Naive thymus-derived CD4-positive, alpha-beta T cell (primary cell): ENCODE results near the gene CENPVL2. TPM values are rescaled to one million over a fixed set of nuclear protein-coding genes. Genes with fewer than 3 reads are reported as not detected.
"Not testable (repeated sequence)": the region's sequence is repeated elsewhere in the genome, so short reads cannot be mapped to it uniquely, and the experiment has no call there.

Experiments
- ATAC-seq: fragments of 150-1000 bp; cut with Tn5 transposase; 2 replicates; pipeline ENCODE4 v1.10.0; 2021; ENCODE audit warnings: mild to moderate bottlenecking, moderate library complexity
- CTCF ChIA-PET: fragments of 350-600 bp; sonication (Branson Sonifier 250); formaldehyde crosslinking; loops from one replicate; lab custom pipeline; 2021; ENCODE audit warnings: antibody characterized with exemption; lab: Charles Lee
- POLR2A ChIA-PET: fragments of 350-600 bp; sonication (Branson Sonifier 250); formaldehyde crosslinking; loops from one replicate; lab custom pipeline; 2021; ENCODE audit warnings: antibody characterized with exemption, inconsistent platforms; lab: Charles Lee
- DNase-seq, 9 donors: peaks; one replicate each; pipeline versions ENCODE4 v3.0.0 to v3.0.0-alpha.2; 2020 to 2022; ENCODE audit warnings: mixed read lengths in 1 of 9
- H3K27ac ChIP-seq: one replicate; pipeline ENCODE4 v1.7.0; 2013; ENCODE audit warnings: mild to moderate bottlenecking, low read depth, low read length, moderate library complexity
- H3K27me3 ChIP-seq, 2 donors: one replicate each; pipeline ENCODE4 v1.7.0; 2013; ENCODE audit warnings: low read length in 2 of 2, mild to moderate bottlenecking in 2 of 2, moderate library complexity in 2 of 2; ENCODE audit not compliant: control insufficient read depth in 2 of 2, insufficient read depth in 2 of 2
- H3K36me3 ChIP-seq, 3 experiments: 1 replicate in 2 of 3; 2 replicates in 1 of 3; pipeline ENCODE4 v1.7.0; 2013; ENCODE audit warnings: low read length in 3 of 3, mild to moderate bottlenecking in 3 of 3, moderate library complexity in 1 of 3; ENCODE audit not compliant: insufficient read depth in 3 of 3, control insufficient read depth in 2 of 3
- H3K4me1 ChIP-seq, 2 donors: one replicate each; pipeline ENCODE4 v1.7.0; 2013; ENCODE audit warnings: low read length in 2 of 2, mild to moderate bottlenecking in 2 of 2, moderate library complexity in 1 of 2; ENCODE audit not compliant: control insufficient read depth in 2 of 2, insufficient read depth in 2 of 2
- H3K4me3 ChIP-seq: 2 replicates; pipeline ENCODE4 v1.7.0; 2013; ENCODE audit warnings: mild to moderate bottlenecking, low read length
- H3K9me3 ChIP-seq, 3 experiments: 1 replicate in 2 of 3; 2 replicates in 1 of 3; pipeline ENCODE4 v1.7.0; 2013; ENCODE audit warnings: low read length in 3 of 3; ENCODE audit not compliant: control insufficient read depth in 2 of 3
- H3K27ac Mint-ChIP-seq, 9 donors: one replicate each; pipeline ENCODE4 v1.8.0; 2020 to 2022; ENCODE audit warnings: mixed read lengths in 9 of 9, mild to moderate bottlenecking in 8 of 9, moderate library complexity in 5 of 9, inconsistent platforms in 2 of 9
- H3K27me3 Mint-ChIP-seq, 5 donors: one replicate each; pipeline ENCODE4 v1.8.0; 2021 to 2022; ENCODE audit warnings: mixed read lengths in 5 of 5, mild to moderate bottlenecking in 1 of 5
- H3K36me3 Mint-ChIP-seq, 5 donors: one replicate each; pipeline ENCODE4 v1.8.0; 2020 to 2022; ENCODE audit warnings: mixed read lengths in 5 of 5, mild to moderate bottlenecking in 3 of 5, inconsistent platforms in 1 of 5
- H3K4me1 Mint-ChIP-seq, 7 donors: one replicate each; pipeline ENCODE4 v1.8.0; 2020 to 2022; ENCODE audit warnings: mixed read lengths in 7 of 7, mild to moderate bottlenecking in 3 of 7, inconsistent platforms in 1 of 7
- H3K4me3 Mint-ChIP-seq, 10 donors: one replicate each; pipeline ENCODE4 v1.8.0; 2020 to 2022; ENCODE audit warnings: mild to moderate bottlenecking in 10 of 10, mixed read lengths in 10 of 10, moderate library complexity in 6 of 10, inconsistent platforms in 2 of 10
- H3K9me3 Mint-ChIP-seq, 11 donors: one replicate each; pipeline ENCODE4 v1.8.0; 2020 to 2022; ENCODE audit warnings: mixed read lengths in 11 of 11, mild to moderate bottlenecking in 4 of 11, inconsistent platforms in 1 of 11, moderate library complexity in 1 of 11
- intact Hi-C, 2 donors: fragments of 100-400 bp; cut with micrococcal nuclease; formaldehyde crosslinking; loops; one replicate each; pipeline ENCODE4 v1.15.1; 2023
- polyA plus RNA-seq, 2 donors: library from polyadenylated mRNA; unstranded; fragments of 300-500 nt; fragmentation: Illumina TruSeq; gene quantifications; one replicate each; pipeline ENCODE4 v1.2.3, GENCODE V29; 2021
- total RNA-seq, 6 experiments: library from RNA in 5 of 6; stranded (reverse) in 5 of 6; gene quantifications; 1 replicate in 5 of 6; 2 replicates in 1 of 6; pipeline ENCODE4 v1.2.3 and lab custom pipeline; 2021 to 2026

The CENPVL2 gene
- total RNA-seq: not detected
- polyA plus RNA-seq: not detected
- not detected for total RNA-seq (lab: John Stamatoyannopoulos, UW)

DNA sequence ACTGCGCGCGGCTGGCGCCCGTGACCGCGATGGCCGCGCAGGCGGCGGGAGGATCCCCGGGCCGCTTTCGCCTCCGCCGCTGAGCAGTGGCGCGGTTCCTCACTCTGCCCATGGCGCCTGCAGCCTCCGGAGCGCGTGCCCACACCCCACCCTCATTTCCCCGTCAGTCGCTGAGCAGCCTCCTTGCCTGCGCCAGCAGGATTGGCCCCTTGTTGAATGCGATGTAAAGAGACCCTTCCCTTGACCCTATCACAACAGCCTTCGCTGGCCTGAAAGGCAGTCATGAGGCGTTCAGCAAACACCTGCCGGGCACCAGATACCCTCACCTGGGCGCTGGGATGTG lies at the start of gene CENPVL2:
Gene CENPVL2 (minus strand): TSS at position 112 of the 343 bp plus-strand sequence. CDS start 0 bp downstream, at position 112.
- intact Hi-C loops, H3K27me3 Mint-ChIP-seq, H3K27me3 ChIP-seq, H3K4me1 ChIP-seq, H3K27ac ChIP-seq, CTCF ChIA-PET, H3K27ac Mint-ChIP-seq, H3K4me1 Mint-ChIP-seq, ATAC-seq, H3K4me3 ChIP-seq, H3K9me3 ChIP-seq, H3K9me3 Mint-ChIP-seq, H3K4me3 Mint-ChIP-seq, H3K36me3 ChIP-seq, POLR2A ChIA-PET, DNase-seq, H3K36me3 Mint-ChIP-seq: not testable (repeated sequence)

DNA sequence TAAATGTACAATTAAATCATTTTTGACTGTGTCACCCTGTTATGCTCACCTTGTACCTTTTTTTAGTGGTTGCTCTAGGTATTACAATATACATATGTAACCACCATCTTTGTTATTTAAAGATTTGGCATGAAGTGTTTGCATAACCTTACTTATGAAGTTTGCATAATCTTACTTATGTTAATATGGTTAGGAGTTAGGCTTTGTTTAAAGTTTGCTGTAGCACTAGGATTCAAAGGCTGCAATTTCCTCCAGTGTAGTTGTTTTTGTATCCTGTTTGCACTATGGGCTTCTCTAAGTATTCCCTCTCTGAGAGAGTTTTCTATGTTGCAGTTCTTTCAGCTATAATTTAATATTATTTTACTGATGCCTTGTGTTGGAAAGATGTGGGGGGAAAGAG lies 45.6 kb upstream of the CENPVL2 start:
- H3K27ac ChIP-seq: no peak overlapping the region
- H3K4me1 ChIP-seq: no peaks in the 10 kb centered on the region
- Mint-ChIP-seq H3K4me1 (peaks cover 0 to 1% (median 0%) of the 10 kb centered on the region in 7 donors), H3K27me3 (peaks cover 0 to 2% (median 0%) of the 10 kb centered on the region in 5 donors), H3K27ac (no peak overlapping the region), H3K36me3 (no peaks in the 10 kb centered on the region), H3K9me3 (no peaks in the 10 kb centered on the region), H3K4me3 (no peak overlapping the region)
- no peak for ATAC-seq
- POLR2A ChIA-PET: no interaction called here
- intact Hi-C loops: no loop called here
- H3K27me3 ChIP-seq: no peaks in the 10 kb centered on the region
- H3K9me3 ChIP-seq: no peaks in the 10 kb centered on the region
- no peak for DNase-seq
- no peak overlapping the region for H3K4me3 ChIP-seq
- no peaks in the 10 kb centered on the region for H3K36me3 ChIP-seq
- CTCF ChIA-PET: no interaction called here

DNA sequence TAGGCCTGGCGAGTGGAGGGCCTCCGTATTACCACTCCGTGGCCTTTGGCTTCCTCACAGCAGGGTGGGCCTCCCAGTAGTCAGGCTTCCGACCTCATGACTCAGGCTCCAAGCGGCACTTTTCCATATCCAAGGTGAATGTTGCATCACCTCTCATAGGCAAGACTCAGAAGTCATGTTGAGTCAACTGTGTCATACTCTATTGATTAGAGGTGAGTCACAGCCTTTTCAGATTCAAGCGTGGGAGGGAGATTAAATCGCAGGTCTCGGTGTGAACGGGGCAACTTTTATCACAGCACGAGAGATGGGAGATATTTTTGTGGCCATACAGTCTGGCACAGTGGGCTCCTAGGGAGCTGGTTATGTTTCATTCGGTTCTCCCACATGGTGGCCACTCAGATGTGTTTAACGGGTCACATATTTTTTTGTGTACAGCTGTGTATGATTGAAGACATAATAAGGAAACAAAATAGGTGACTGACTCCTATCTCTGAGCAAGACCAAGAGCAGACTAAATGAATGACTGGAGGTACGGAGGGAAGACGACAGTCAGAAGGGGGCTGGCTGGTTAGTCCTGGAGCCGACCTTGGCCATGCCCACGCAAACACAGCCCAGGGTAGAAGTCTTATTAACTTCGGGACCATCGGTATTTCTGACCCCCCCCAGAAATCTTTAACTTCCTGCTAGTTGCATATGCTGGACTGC lies 30.5 kb upstream of the CENPVL2 start:
- H3K27ac ChIP-seq, H3K27me3 Mint-ChIP-seq, DNase-seq, H3K4me3 ChIP-seq, intact Hi-C loops, H3K4me1 ChIP-seq, H3K36me3 Mint-ChIP-seq, H3K9me3 Mint-ChIP-seq, H3K27me3 ChIP-seq, CTCF ChIA-PET, ATAC-seq, H3K4me3 Mint-ChIP-seq, H3K4me1 Mint-ChIP-seq, H3K36me3 ChIP-seq, POLR2A ChIA-PET, H3K9me3 ChIP-seq, H3K27ac Mint-ChIP-seq: not testable (repeated sequence)

DNA sequence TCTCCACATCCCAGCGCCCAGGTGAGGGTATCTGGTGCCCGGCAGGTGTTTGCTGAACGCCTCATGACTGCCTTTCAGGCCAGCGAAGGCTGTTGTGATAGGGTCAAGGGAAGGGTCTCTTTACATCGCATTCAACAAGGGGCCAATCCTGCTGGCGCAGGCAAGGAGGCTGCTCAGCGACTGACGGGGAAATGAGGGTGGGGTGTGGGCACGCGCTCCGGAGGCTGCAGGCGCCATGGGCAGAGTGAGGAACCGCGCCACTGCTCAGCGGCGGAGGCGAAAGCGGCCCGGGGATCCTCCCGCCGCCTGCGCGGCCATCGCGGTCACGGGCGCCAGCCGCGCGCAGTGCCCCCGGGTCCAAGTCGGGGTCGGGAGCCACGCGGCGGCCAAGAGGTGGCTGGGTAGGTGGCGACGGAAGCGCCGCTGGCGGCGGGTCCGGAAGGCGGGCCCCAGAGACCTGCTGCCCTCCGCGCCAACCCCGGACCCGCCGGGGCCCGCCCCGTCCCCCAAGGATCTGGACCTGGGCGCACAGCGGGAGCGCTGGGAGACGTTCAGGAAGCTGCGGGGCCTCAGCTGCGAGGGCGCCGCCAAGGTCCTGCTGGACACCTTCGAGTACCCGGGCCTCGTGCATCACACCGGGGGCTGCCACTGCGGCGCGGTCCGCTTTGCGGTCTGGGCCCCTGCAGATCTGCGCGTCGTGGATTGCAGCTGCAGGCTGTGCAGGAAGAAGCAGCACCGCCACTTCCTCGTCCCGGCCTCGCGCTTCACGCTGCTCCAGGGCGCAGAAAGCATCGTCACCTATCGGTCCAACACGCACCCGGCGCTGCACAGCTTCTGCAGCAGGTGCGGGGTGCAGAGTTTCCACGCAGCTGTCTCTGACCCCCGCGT lies 27.9 kb upstream of the CENPVL2 start, which contains the start of gene CENPVL1:
Gene CENPVL1 (plus strand): TSS at position 236 of the 888 bp plus-strand sequence. CDS start 0 bp downstream, at position 236.
- POLR2A ChIA-PET, H3K27me3 ChIP-seq, intact Hi-C loops, CTCF ChIA-PET, ATAC-seq, DNase-seq, H3K27ac Mint-ChIP-seq, H3K27me3 Mint-ChIP-seq, H3K4me3 Mint-ChIP-seq, H3K9me3 Mint-ChIP-seq, H3K27ac ChIP-seq, H3K36me3 Mint-ChIP-seq, H3K4me3 ChIP-seq, H3K4me1 Mint-ChIP-seq, H3K4me1 ChIP-seq, H3K36me3 ChIP-seq, H3K9me3 ChIP-seq: not testable (repeated sequence)

DNA sequence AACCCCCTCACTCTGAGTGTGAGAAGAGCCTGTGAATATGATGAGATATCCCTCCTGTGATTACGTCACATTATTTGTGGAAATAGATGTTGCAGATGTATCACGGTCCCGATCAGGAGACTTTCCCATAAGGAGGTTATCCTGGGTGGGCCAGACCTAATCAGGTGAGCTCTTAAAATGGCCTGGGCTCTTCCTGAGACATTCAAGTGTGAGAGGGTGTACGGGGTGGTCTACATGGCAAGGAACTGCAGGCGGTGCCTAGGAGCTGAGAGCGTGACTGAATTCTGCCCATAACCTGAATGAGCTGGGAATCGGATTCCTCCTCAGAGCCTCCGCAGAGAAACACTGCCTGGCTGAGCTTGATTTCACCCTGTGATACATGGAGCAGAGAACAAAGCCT lies 14.8 kb upstream of the CENPVL2 start:
- no peak overlapping the region for H3K27ac ChIP-seq
- Mint-ChIP-seq H3K27me3 (peaks cover 0 to 15% (median 0%) of the 10 kb centered on the region in 5 donors), H3K9me3 (no peaks in the 10 kb centered on the region), H3K4me3 (no peak overlapping the region), H3K36me3 (no peaks in the 10 kb centered on the region), H3K27ac (no peak overlapping the region), H3K4me1 (peaks cover 0 to 1% (median 0%) of the 10 kb centered on the region in 7 donors)
- ChIA-PET POLR2A (no interaction called here), CTCF (no interaction called here)
- ATAC-seq (no peak), DNase-seq (no peak)
- H3K4me3 ChIP-seq: no peak overlapping the region
- H3K9me3 ChIP-seq: no peaks in the 10 kb centered on the region
- H3K4me1 ChIP-seq: no peaks in the 10 kb centered on the region
- intact Hi-C loops: no loop called here
- H3K36me3 ChIP-seq: no peaks in the 10 kb centered on the region
- no peaks in the 10 kb centered on the region for H3K27me3 ChIP-seq

DNA sequence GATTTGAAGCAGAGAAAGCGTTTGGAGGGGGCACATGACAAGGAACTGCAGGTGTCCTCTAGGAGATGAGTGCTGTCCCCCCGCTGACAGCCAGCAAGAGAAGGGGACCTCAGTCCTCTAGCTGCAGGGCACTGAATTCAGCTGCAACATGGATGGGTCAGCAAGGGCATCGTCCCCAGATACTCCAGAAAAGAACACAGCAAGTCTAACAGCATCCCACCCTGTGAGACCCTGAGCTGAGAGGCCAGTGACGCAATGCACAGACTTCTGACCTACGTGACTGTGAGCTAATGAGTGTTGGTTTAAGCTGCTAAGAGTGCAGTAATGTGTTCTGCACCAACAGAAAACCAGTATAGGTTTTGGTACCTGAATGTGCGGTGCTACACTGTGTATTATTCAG lies 11.6 kb upstream of the CENPVL2 start:
- ChIA-PET CTCF (no interaction called here), POLR2A (no interaction called here)
- Mint-ChIP-seq H3K4me3 (no peak overlapping the region), H3K36me3 (no peaks in the 10 kb centered on the region), H3K9me3 (no peaks in the 10 kb centered on the region), H3K27me3 (peaks cover 0 to 15% (median 0%) of the 10 kb centered on the region in 5 donors), H3K27ac (no peak overlapping the region), H3K4me1 (peaks cover 0 to 1% (median 0%) of the 10 kb centered on the region in 7 donors)
- H3K27ac ChIP-seq: no peak overlapping the region
- ATAC-seq: no peak
- no peaks in the 10 kb centered on the region for H3K4me1 ChIP-seq
- no peaks in the 10 kb centered on the region for H3K27me3 ChIP-seq
- no peak overlapping the region for H3K4me3 ChIP-seq
- intact Hi-C loops: no loop called here
- H3K36me3 ChIP-seq: no peaks in the 10 kb centered on the region
- no peak for DNase-seq
- no peaks in the 10 kb centered on the region for H3K9me3 ChIP-seq
